Tibial nerve (tissue), 4 donors: ENCODE measurements around the gene TAF4. TPM values are rescaled to one million over a fixed set of nuclear protein-coding genes. Genes with fewer than 3 reads are reported as not detected.

Experiments
- DNase-seq, 2 donors: peaks; one replicate each; pipeline ENCODE4 v3.0.0-alpha.2; 2019; ENCODE audit warnings: low spot score in 2 of 2
- H3K27ac ChIP-seq, 4 donors: fragments of 200-600 bp; sonication (generic) in 3 of 4; one replicate each; pipeline ENCODE4 v1.5.1; 2017 to 2019; ENCODE audit warnings: mild to moderate bottlenecking in 1 of 4
- H3K27me3 ChIP-seq, 2 donors: fragments of 200-600 bp; sonication (generic) in 1 of 2; one replicate each; pipeline versions ENCODE4 v1.5.1 to v1.6.0; 2017 to 2019
- H3K36me3 ChIP-seq, 3 donors: fragments of 200-600 bp; sonication (generic); one replicate each; pipeline ENCODE4 v1.5.1; 2018 to 2019
- H3K4me1 ChIP-seq, 4 donors: fragments of 200-600 bp; sonication (generic) in 3 of 4; one replicate each; pipeline ENCODE4 v1.5.1; 2017 to 2019
- H3K4me3 ChIP-seq, 4 donors: fragments of 200-600 bp; sonication (generic) in 3 of 4; one replicate each; pipeline ENCODE4 v1.5.1; 2017 to 2019; ENCODE audit warnings: mild to moderate bottlenecking in 1 of 4, moderate library complexity in 1 of 4
- H3K9me3 ChIP-seq, 4 donors: fragments of 200-600 bp; sonication (generic) in 3 of 4; one replicate each; pipeline ENCODE4 v1.5.1; 2017 to 2019
- CTCF ChIP-seq, 5 experiments: fragments of 200-600 bp in 3 of 5; fragments of 450-650 bp in 2 of 5; sonication (generic) in 3 of 5; IDR thresholded peaks; one replicate each; pipeline ENCODE4 v1.5.1; 2016 to 2019; ENCODE audit warnings: antibody characterized with exemption in 5 of 5, mild to moderate bottlenecking in 3 of 5, moderate library complexity in 2 of 5
- EP300 ChIP-seq, 2 donors: sonication (generic); formaldehyde crosslinking; IDR thresholded peaks; one replicate each; pipeline ENCODE4 v1.6.1; 2017; ENCODE audit warnings: antibody characterized with exemption in 2 of 2, mild to moderate bottlenecking in 1 of 2
- POLR2A ChIP-seq, 2 donors: fragments of 450-650 bp; IDR thresholded peaks; one replicate each; pipeline ENCODE4 v1.6.1; 2017; ENCODE audit warnings: antibody characterized with exemption in 2 of 2, mild to moderate bottlenecking in 2 of 2, moderate library complexity in 2 of 2
- WGBS, 2 donors: methylation state at CpG; one replicate each; pipeline ENCODE4 v1.1.5; 2018; 5-methylcytosine and 5-hydroxymethylcytosine counted together
- total RNA-seq, 4 donors: library from RNA; depleted of rRNA; stranded (reverse); fragments of >200 nt; gene quantifications; one replicate each; pipeline ENCODE4 v1.1.0, GENCODE V29; 2016

TAF4 gene
- total RNA-seq, 4 donors from 2014 or later, result 11.2 to 50.4 (median 14.8) TPM

- no peaks in the 10 kb centered on the region for H3K9me3 ChIP-seq
- 93% methylated on average over 25 of the region's 25 CpGs for WGBS, 2 donors
- H3K27ac ChIP-seq, result no peak overlapping the region
- no peak overlapping the region for H3K4me3 ChIP-seq
- H3K27me3 ChIP-seq, result no peaks in the 10 kb centered on the region
- no peak for TF ChIP-seq CTCF (IDR thresholded peaks at IDR 0.05)
- no peak for TF ChIP-seq EP300 (IDR thresholded peaks at IDR 0.05)
- TF ChIP-seq POLR2A (IDR thresholded peaks at IDR 0.05), result no peak
- H3K4me1 ChIP-seq, result peaks cover 0 to 26% (median 0%) of the 10 kb centered on the region in 4 donors
- no peaks in the 10 kb centered on the region for H3K36me3 ChIP-seq
- DNase-seq, result no peak
Measured at GRCh38 chr20:62040381-62040922, 25.2 kb downstream of the TAF4 start.

GRCh38 chr20:62039738-62040137 is 25.9 kb downstream of the TAF4 start:
- H3K9me3 ChIP-seq, result no peaks in the 10 kb centered on the region
- H3K27me3 ChIP-seq, result no peaks in the 10 kb centered on the region
- no peak for DNase-seq
- WGBS, 2 donors, result 89 to 94% methylated on average over 6 of the region's 6 CpGs
- H3K4me1 ChIP-seq, result peaks cover 0 to 20% (median 0%) of the 10 kb centered on the region in 4 donors
- no peak overlapping the region for H3K27ac ChIP-seq
- no peaks in the 10 kb centered on the region for H3K36me3 ChIP-seq
- no peak overlapping the region for H3K4me3 ChIP-seq
- TF ChIP-seq POLR2A (IDR thresholded peaks at IDR 0.05) (no peak), CTCF (IDR thresholded peaks at IDR 0.05) (no peak), EP300 (IDR thresholded peaks at IDR 0.05) (no peak)

- Histone ChIP-seq H3K4me1 (peaks cover 0 to 14% (median 3%) of the 10 kb centered on the region in 4 donors), H3K4me3 (no peak overlapping the region), H3K27me3 (no peaks in the 10 kb centered on the region), H3K36me3 (no peaks in the 10 kb centered on the region), H3K27ac (no peak overlapping the region), H3K9me3 (no peaks in the 10 kb centered on the region)
- 63 to 67% methylated on average over 13 of the region's 13 CpGs for WGBS, 2 donors
- no peak for TF ChIP-seq POLR2A (IDR thresholded peaks at IDR 0.05)
- no peak for TF ChIP-seq EP300 (IDR thresholded peaks at IDR 0.05)
- TF ChIP-seq CTCF (IDR thresholded peaks at IDR 0.05), result no peak
- no peak for DNase-seq
Measured at GRCh38 chr20:62032609-62033368, 32.9 kb downstream of the TAF4 start.

- H3K9me3 ChIP-seq, result no peaks in the 10 kb centered on the region
- H3K4me1 ChIP-seq, result peaks cover 0 to 26% (median 4%) of the 10 kb centered on the region in 4 donors
- WGBS, 2 donors, result 91 to 92% methylated on average over 15 of the region's 15 CpGs
- H3K27me3 ChIP-seq, result no peaks in the 10 kb centered on the region
- no peak overlapping the region for H3K27ac ChIP-seq
- no peaks in the 10 kb centered on the region for H3K36me3 ChIP-seq
- TF ChIP-seq POLR2A (IDR thresholded peaks at IDR 0.05) (no peak), CTCF (IDR thresholded peaks at IDR 0.05) (no peak), EP300 (IDR thresholded peaks at IDR 0.05) (no peak)
- no peak for DNase-seq
- no peak overlapping the region for H3K4me3 ChIP-seq
Measured at GRCh38 chr20:62031462-62032092, 34.1 kb downstream of the TAF4 start.
